ENCODE measurements around the gene CORO2A.
"Not testable (repeated sequence)": the region's sequence is repeated elsewhere in the genome, so short reads cannot be mapped to it uniquely, and the experiment has no call there.

CORO2A gene

DNA sequence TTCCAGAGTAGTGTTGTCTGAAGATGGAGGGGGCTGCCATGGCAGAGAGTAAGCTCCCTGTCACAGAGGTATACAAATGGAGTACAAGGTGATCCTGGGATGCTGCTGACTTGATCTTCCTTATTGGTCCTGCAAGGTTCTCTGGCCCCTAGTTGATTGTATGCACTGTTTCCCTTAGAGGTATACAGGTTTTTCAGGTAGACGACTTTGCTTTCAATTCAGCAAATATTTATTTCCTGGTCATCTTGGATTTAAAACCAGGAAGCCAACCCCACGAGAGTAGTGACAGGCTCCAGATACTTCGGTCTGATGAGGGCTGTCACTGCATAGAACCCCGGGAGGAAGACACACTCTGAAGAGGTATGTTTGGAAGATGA is 56.9 kb downstream of the CORO2A start:
- ChIA-PET POLR2A (no interaction called here), CTCF (no interaction called here)
- TF ChIP-seq, protein P1, sequence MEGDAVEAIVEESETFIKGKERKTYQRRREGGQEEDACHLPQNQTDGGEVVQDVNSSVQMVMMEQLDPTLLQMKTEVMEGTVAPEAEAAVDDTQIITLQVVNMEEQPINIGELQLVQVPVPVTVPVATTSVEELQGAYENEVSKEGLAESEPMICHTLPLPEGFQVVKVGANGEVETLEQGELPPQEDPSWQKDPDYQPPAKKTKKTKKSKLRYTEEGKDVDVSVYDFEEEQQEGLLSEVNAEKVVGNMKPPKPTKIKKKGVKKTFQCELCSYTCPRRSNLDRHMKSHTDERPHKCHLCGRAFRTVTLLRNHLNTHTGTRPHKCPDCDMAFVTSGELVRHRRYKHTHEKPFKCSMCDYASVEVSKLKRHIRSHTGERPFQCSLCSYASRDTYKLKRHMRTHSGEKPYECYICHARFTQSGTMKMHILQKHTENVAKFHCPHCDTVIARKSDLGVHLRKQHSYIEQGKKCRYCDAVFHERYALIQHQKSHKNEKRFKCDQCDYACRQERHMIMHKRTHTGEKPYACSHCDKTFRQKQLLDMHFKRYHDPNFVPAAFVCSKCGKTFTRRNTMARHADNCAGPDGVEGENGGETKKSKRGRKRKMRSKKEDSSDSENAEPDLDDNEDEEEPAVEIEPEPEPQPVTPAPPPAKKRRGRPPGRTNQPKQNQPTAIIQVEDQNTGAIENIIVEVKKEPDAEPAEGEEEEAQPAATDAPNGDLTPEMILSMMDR (IDR thresholded peaks at IDR 0.05; ENCODE audit: insufficient read depth, low read length, missing control alignments), result no peak
- no peak for DNase-seq (ENCODE audit: low read depth, low spot score)
- no peak overlapping the region for H3K4me3 ChIP-seq (ENCODE audit: low read depth, low read length)

DNA sequence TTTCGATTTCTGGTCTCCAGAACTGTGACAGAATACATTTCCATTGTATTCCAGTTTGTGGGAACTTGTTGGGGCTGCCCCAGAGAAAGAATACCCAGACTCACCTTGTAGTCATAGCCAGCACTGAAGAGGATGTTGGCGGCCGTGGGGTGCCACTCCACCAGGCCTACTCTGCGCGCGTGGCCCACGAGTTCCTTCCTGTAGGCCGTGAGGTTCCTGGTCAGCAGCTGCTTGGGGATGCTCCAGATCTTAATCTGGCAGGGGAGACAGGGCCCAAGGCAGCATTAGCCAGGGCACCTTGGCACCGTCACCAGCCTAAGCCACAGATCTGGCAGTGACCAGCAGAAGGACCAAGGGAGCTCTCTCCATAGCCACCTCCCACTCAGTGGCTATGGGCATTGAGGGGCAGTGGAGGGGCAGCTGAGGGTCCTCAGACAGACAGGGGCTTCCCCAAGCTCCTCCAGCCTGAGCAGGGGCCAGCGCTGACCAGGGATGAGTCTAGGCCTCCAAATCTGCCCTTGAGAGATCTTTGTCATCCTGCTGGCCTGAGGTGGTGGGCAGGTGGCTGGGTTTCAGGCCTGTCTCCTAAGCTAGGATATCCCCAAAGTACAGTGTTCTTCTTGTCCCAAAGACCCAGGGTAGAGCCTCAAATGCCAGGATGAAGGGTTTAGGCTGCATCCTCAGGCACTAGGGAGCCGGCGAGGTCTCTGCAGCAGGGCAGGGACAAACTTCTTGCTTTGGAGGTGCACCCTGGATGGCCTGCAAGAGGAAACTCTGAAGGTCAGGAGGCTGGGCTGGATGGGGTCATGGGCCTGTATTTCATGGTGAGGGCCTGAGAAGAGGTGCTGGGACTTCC is 57.5 kb downstream of the CORO2A start:
- POLR2A ChIA-PET, result no interaction called here
- CTCF ChIA-PET, result interaction anchor here (0.7 to 1.1 kb wide), 2 partner anchors 16 to 211 kb away, joined by 3 read pairs; partner anchors contain the start of gene TRIM14
- DNase-seq (ENCODE audit: low read depth, low spot score), result no peak
- TF ChIP-seq, protein P1 (IDR thresholded peaks at IDR 0.05; ENCODE audit: insufficient read depth, low read length, missing control alignments), result no peak
- no peak overlapping the region for H3K4me3 ChIP-seq (ENCODE audit: low read depth, low read length)

DNA sequence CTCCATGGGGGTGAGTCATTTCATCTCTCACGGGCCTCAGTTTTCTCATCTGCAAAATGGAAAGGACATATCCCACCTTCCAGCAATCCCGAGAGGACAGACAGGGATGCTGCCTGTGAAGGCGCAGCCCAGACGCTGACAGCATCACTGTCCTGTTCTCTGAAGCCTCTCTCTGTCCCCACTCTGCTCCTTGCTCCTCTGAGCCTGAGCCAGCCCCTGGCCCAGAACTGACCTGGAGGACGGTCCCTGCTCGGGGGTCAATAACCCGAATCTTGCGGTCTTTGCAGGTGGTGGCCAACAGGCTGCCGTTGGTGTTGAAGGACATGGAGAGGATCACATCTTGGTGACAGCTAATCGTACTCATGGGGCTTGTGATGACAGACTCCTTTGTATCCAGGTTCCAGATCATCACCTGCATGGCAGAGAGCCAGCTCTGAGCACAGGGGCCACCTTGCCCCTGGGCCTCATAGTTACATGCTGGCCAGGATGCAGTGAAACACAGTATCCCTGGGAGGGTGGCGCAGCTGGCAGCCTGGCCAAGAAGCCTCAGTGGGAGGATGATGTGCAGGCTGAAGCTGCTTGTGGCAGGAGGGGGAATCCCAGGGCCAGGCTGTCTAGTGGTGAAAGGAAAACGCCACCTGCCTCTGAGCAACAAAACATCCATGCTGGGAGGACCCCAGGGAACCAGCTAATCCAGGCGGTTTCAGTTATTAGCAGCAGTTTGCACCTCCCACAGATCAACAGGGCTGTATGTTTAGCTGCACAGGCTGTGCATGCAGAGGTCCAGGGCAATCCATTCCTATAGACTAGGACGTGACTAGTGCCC is 59.4 kb downstream of the CORO2A start:
- CTCF ChIA-PET, result interaction anchor here (0.9 to 3.0 kb wide), 3 partner anchors 12 to 209 kb away, joined by 3 to 9 read pairs (median 3); no protein-coding TSS in a partner anchor
- DNase-seq (ENCODE audit: low read depth, low spot score), result no peak
- H3K4me3 ChIP-seq (ENCODE audit: low read depth, low read length), result no peak overlapping the region
- POLR2A ChIA-PET, result no interaction called here
- TF ChIP-seq, protein P1 (IDR thresholded peaks at IDR 0.05; ENCODE audit: insufficient read depth, low read length, missing control alignments), result no peak

DNA sequence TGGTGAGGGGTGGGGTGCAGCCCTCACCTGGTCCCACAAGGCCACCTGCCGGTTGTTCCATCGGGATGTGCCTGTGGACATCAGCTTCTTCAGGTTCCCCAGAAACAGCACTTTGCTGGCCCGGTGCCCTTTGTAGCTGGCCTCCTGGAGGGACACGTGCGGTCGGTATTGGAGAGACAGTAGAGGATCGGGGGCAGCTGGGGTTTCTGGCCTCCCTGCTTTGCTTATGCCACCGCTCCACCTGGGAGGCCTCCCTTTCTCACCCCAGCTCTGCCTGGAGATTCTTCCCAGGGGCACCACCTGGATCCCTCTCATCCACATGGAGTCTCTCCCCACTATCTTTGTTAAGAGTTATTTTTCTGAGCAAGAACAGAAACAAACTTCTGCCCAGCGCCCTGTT is 60.3 kb downstream of the CORO2A start:
- POLR2A ChIA-PET, result no interaction called here
- CTCF ChIA-PET, result interaction anchor here (1.2 to 3.0 kb wide), 3 partner anchors 11 to 21 kb away, joined by 3 to 9 read pairs (median 3); no protein-coding TSS in a partner anchor
- no peak for DNase-seq (ENCODE audit: low read depth, low spot score)
- TF ChIP-seq, protein P1 (IDR thresholded peaks at IDR 0.05; ENCODE audit: insufficient read depth, low read length, missing control alignments), result no peak
- no peak overlapping the region for H3K4me3 ChIP-seq (ENCODE audit: low read depth, low read length)

DNA sequence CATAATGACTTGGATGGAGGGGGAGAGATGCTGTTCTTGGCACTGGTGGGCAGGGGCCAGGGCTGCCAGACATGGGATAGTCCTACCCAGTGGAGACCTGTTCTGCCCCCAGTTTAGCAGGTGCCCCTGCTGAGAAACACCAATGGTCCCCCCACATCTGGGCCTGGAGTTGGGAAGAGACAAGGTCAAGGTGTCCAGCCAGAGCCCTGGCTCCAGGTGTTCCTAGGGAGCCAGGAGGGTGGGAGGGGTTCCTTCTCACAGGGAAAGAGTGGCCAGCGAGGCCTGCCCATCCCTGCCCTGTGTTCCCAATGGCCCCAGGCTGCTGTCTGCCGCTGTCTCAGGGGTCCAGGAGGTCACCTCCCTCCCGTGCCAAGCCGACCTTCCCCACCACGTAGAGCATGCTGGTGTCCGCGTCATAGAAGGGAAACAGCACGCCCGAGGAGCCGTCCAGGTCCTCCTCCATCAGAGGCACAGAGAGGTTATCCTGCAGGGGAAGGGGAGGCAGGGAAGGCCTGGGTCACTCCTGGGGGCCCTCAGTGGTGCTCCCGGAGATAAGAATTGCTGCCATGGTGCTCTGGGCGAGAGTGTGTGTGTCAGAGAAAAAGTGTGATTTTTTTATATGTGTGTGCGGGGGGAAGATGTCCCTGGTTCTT is 61.7 kb downstream of the CORO2A start:
- ChIA-PET POLR2A (no interaction called here), CTCF (interaction anchor here (3.0 kb wide), 1 partner anchor 9 kb away, joined by 9 read pairs; no protein-coding TSS in a partner anchor)
- DNase-seq (ENCODE audit: low read depth, low spot score), result no peak
- TF ChIP-seq, protein P1 (IDR thresholded peaks at IDR 0.05; ENCODE audit: insufficient read depth, low read length, missing control alignments), result no peak
- H3K4me3 ChIP-seq (ENCODE audit: low read depth, low read length), result no peak overlapping the region

DNA sequence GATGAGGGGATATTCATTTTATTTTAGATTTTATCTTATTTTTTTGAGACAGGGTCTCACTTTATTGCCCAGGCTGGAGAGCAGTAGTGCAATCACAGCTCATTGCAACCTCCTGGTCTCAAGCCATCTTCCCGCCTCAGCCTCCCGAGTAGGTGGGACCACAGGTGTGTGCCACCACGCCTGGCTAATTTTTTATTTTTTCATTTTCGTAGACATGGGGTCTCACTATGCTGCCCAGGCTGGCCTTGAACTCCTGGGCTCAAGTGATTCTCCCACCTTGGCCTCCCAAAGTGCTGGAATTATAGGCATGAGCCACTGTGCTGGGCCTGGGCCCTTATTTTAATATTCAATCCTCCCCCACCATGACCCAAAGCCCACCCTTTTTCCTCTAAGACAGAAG is 62.4 kb downstream of the CORO2A start:
- DNase-seq (ENCODE audit: low read depth, low spot score); H3K4me3 ChIP-seq (ENCODE audit: low read depth, low read length); POLR2A ChIA-PET: not testable (repeated sequence)
- CTCF ChIA-PET, result interaction anchor here (1.8 kb wide), 1 partner anchor 35 kb away, joined by 3 read pairs; no protein-coding TSS in a partner anchor
